Endothelial cell of umbilical vein (primary cell): Measurements from ENCODE around the gene FBLN2.

ENCODE experiments used
- CTCF ChIP-seq, 2 donors: IDR thresholded peaks; 1 replicate in 1 of 2; 2 replicates in 1 of 2; pipeline ENCODE4 v1.5.1; 2011; ENCODE audit warnings: low read length in 2 of 2, mild to moderate bottlenecking in 2 of 2, moderate library complexity in 2 of 2, control low read depth in 1 of 2, inconsistent platforms in 1 of 2, low read depth in 1 of 2; ENCODE audit not compliant: insufficient read depth in 1 of 2; ENCODE audit errors: extremely low read depth in 1 of 2
- EZH2 ChIP-seq: IDR thresholded peaks from 2 replicates; pipeline ENCODE4 v1.6.1; 2012; ENCODE audit warnings: borderline replicate concordance, low read depth, mild to moderate bottlenecking, moderate library complexity, low read length, inconsistent platforms; ENCODE audit not compliant: severe bottlenecking
- MAX ChIP-seq: IDR thresholded peaks from 2 replicates; pipeline ENCODE4 v1.6.1; 2011; ENCODE audit not compliant: insufficient read depth, insufficient read length
- POLR2A ChIP-seq: IDR thresholded peaks from 2 replicates; pipeline ENCODE4 v1.6.1; 2012; ENCODE audit warnings: low read depth, mild to moderate bottlenecking, control low read depth, low read length
- POLR2AphosphoS5 ChIP-seq: IDR thresholded peaks from 2 replicates; pipeline ENCODE4 v1.6.1; 2012; ENCODE audit warnings: low read depth, mild to moderate bottlenecking, control low read depth, low read length, moderate library complexity; ENCODE audit not compliant: insufficient read depth

- TF ChIP-seq CTCF (IDR thresholded peaks at IDR 0.05; ENCODE audit: extremely low read depth in 1 of 2, insufficient read depth in 1 of 2, low read depth in 1 of 2, low read length in 2 of 2) (no peak), MAX (no peak), EZH2 (no peak), POLR2A (no peak), POLR2AphosphoS5 (no peak)
Observed at GRCh38 chr3:13550423-13550690, 1.4 kb downstream of the FBLN2 start.
